ENCODE data around the gene SLC25A19.

The SLC25A19 gene

GRCh38 chr17:75325348-75325747 lies 36.1 kb upstream of the SLC25A19 start:
- no peak for TF ChIP-seq Cebpa-rat (IDR thresholded peaks at IDR 0.05)
- Histone ChIP-seq H3K4me1 (peaks cover 65 to 78% (median 73%) of the 10 kb centered on the region in 10 experiments), H4K20me1 (peaks cover 4 to 100% (median 71%) of the 10 kb centered on the region in 11 experiments; a peak in 21 of 22 replicates), H3K9me3 (replicated peaks in 1 of 11) (no peaks in the 10 kb centered on the region), H3K36me3 (peaks cover 63 to 91% (median 78%) of the 10 kb centered on the region in 11 experiments), H3K4me3 (peak overlapping the region in 8 of 10 experiments; percentile 6 to 39 (median 25); a peak in 9 of 20 replicates), H3K4me2 (peak overlapping the region; percentile 80 to 94 (median 85)), H3K9ac (peak overlapping the region; percentile 43 to 70 (median 64)), H3K27ac (peak overlapping the region; percentile 53 to 80 (median 76)), H3K27me3 (no peaks in the 10 kb centered on the region)

DNA sequence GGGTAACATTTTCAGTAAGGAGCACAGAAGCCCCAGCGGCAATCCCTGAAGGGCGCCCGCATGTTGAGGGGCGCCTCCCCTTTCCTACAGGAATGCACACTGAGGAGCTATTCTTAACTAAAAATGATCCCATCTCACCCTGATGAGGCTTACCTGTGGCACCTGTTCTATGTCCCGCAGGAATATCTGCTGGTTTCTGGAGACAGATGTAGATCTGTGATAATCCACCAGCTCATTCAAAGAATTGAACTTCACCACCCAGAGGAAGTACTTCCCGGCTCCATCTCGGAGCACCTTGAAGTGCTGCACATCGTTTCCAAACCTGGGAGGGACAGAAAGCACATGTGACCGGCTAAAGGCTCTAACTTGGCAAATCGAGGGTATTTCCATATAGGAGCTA lies 32.3 kb upstream of the SLC25A19 start:
- Histone ChIP-seq H3K9me3 (replicated peaks in 1 of 11) (no peaks in the 10 kb centered on the region), H4K20me1 (peaks cover 4 to 99% (median 57%) of the 10 kb centered on the region in 11 experiments; a peak in 20 of 22 replicates), H3K4me1 (peaks cover 35 to 77% (median 51%) of the 10 kb centered on the region in 10 experiments), H3K27ac (no peak overlapping the region), H3K4me3 (no peak overlapping the region), H3K36me3 (peaks cover 72 to 93% (median 88%) of the 10 kb centered on the region in 11 experiments), H3K9ac (no peak overlapping the region), H3K27me3 (no peaks in the 10 kb centered on the region), H3K4me2 (no peak overlapping the region)
- TF ChIP-seq Cebpa-rat (IDR thresholded peaks at IDR 0.05) = no peak

DNA sequence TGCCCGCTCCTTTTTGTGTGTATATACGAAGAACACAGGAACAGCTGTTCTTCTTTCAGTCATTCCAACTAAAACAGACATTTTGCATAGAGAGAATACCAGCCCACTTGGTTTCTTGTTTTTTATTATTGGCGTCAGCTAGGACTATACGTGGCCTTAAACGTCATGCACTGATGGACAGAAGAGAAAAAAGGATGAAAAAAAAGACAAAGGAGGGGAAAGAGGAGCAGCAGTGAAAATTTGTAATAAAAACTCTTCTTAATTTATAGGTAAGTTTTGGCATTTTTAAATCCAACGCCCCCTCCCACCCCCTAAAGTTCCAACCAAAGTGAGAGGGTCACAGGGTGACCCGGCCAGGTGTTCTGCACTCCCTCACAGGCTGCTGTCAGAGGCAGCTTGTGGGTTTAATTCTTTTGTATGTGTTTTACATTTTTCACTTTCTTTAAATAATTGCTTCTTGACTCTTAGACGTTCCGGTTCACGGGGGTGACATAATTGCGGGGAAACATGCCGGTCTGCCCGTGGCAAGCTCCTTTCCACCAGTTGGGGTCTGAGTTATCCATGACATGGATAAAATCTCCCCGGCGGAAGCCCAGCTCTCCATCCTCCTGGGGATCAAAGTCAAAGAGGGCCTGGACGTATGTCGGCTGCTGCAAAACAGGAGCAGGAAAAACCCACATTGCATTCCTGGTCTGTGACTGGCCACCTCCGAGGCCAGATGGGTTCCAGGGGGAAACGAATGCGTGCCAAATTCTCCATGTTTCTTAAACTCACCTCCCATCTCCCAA lies 30.9 kb upstream of the SLC25A19 start:
- Histone ChIP-seq H3K9ac (peak overlapping the region in 1 of 11 experiments; percentile 14; a peak in 1 of 22 replicates), H3K27me3 (no peaks in the 10 kb centered on the region), H3K36me3 (peaks cover 72 to 96% (median 84%) of the 10 kb centered on the region in 11 experiments), H3K9me3 (replicated peaks in 1 of 11) (no peaks in the 10 kb centered on the region), H3K4me1 (peaks cover 21 to 77% (median 44%) of the 10 kb centered on the region in 10 experiments), H4K20me1 (peaks cover 4 to 91% (median 43%) of the 10 kb centered on the region in 11 experiments; a peak in 19 of 22 replicates), H3K27ac (no peak overlapping the region; a peak in 1 of 22 replicates), H3K4me2 (0 out of 22 replicates have a peak overlapping the region, but pooled peaks of 1 of the 11 experiments have one; percentile 89), H3K4me3 (no peak overlapping the region)
- TF ChIP-seq Cebpa-rat (IDR thresholded peaks at IDR 0.05) = no peak

GRCh38 chr17:75318615-75319222 lies 29.5 kb upstream of the SLC25A19 start:
- Histone ChIP-seq H3K36me3 (peaks cover 59 to 96% (median 73%) of the 10 kb centered on the region in 11 experiments), H3K9me3 (replicated peaks in 1 of 11) (no peaks in the 10 kb centered on the region), H3K4me3 (no peak overlapping the region), H3K27ac (peak overlapping the region in 7 of 11 experiments; percentile 29 to 90 (median 55); a peak in 11 of 22 replicates), H3K27me3 (no peaks in the 10 kb centered on the region), H3K4me1 (peaks cover 7 to 77% (median 44%) of the 10 kb centered on the region in 10 experiments), H3K4me2 (peak overlapping the region in 5 of 11 experiments; percentile 12 to 96 (median 89); a peak in 8 of 22 replicates), H3K9ac (peak overlapping the region in 8 of 11 experiments; percentile 1 to 73 (median 36); a peak in 11 of 22 replicates), H4K20me1 (peaks cover 4 to 77% (median 39%) of the 10 kb centered on the region in 11 experiments; a peak in 16 of 22 replicates)
- TF ChIP-seq Cebpa-rat (IDR thresholded peaks at IDR 0.05) = no peak

DNA sequence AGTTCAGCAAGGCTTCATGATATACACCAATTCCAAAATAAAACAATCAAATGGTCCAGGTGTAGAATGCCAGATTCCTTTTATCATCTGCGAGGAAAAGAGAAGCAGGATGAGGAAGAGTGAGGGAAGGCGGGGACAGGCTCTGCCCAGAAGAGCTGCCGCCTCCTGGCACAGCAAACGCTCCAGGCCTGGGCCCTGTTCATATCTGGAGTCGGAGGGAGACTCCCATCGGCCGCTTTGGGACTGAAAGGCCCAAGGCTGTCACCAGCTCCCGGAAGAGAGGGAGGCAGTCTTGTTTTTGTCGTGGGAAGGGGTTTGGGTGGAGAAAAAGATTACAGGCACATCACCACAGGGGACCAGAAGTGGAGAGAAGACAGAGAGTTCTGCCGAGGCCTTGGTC lies 29.0 kb upstream of the SLC25A19 start:
- Histone ChIP-seq H3K4me2 (peak overlapping the region in 5 of 11 experiments; percentile 12 to 96 (median 89); a peak in 8 of 22 replicates), H3K27ac (peak overlapping the region in 7 of 11 experiments; percentile 29 to 90 (median 55); a peak in 11 of 22 replicates), H3K9ac (peak overlapping the region in 7 of 11 experiments; percentile 11 to 73 (median 45); a peak in 10 of 22 replicates), H3K36me3 (peaks cover 59 to 91% (median 68%) of the 10 kb centered on the region in 11 experiments), H3K4me1 (peaks cover 4 to 77% (median 44%) of the 10 kb centered on the region in 10 experiments), H3K4me3 (no peak overlapping the region), H3K9me3 (replicated peaks in 1 of 11) (no peaks in the 10 kb centered on the region), H4K20me1 (peaks cover 4 to 72% (median 35%) of the 10 kb centered on the region in 11 experiments; a peak in 16 of 22 replicates), H3K27me3 (no peaks in the 10 kb centered on the region)
- TF ChIP-seq Cebpa-rat (IDR thresholded peaks at IDR 0.05) = no peak

GRCh38 chr17:75317671-75318070 lies 28.4 kb upstream of the SLC25A19 start:
- Histone ChIP-seq H3K9ac (peak overlapping the region in 4 of 11 experiments; percentile 6 to 73 (median 42); a peak in 5 of 22 replicates), H3K27me3 (no peaks in the 10 kb centered on the region), H3K4me3 (no peak overlapping the region), H3K4me1 (peaks cover 7 to 77% (median 48%) of the 10 kb centered on the region in 10 experiments), H3K27ac (peak overlapping the region in 4 of 11 experiments; percentile 54 to 90 (median 74); a peak in 8 of 22 replicates), H3K9me3 (replicated peaks in 1 of 11) (no peaks in the 10 kb centered on the region), H4K20me1 (peaks cover 2 to 67% (median 30%) of the 10 kb centered on the region in 11 experiments; a peak in 15 of 22 replicates), H3K36me3 (peaks cover 55 to 86% (median 64%) of the 10 kb centered on the region in 11 experiments), H3K4me2 (peak overlapping the region in 4 of 11 experiments; percentile 24 to 96 (median 92); a peak in 8 of 22 replicates)
- no peak for TF ChIP-seq Cebpa-rat (IDR thresholded peaks at IDR 0.05)

DNA sequence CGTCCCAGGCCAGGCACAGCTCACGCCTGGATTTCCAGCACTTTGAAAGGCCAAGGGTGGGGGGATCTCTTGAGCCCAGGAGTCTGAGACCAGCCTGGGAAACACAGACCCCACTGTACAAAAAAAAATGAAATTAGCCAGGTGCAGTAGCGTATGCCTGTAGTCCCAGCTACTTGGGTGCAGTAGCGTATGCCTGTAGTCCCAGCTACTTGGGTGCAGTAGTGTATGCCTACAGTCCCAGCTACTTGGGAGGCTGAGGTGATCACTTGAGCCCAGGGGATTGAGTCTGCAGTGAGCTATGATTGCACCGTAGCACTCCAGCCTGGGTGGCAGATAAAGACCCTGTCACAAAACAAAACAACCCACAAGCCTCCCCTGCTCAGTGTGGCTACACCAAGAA lies 27.0 kb upstream of the SLC25A19 start:
- Histone ChIP-seq H3K27me3 (no peaks in the 10 kb centered on the region), H4K20me1 (peaks cover 0 to 53% (median 16%) of the 10 kb centered on the region in 11 experiments; a peak in 12 of 22 replicates), H3K36me3 (peaks cover 42 to 71% (median 50%) of the 10 kb centered on the region in 11 experiments), H3K4me2 (peak overlapping the region in 5 of 11 experiments; percentile 83 to 96 (median 89); a peak in 10 of 22 replicates), H3K27ac (peak overlapping the region in 7 of 11 experiments; percentile 17 to 93 (median 82); a peak in 10 of 22 replicates), H3K4me1 (peaks cover 21 to 85% (median 62%) of the 10 kb centered on the region in 10 experiments), H3K9ac (peak overlapping the region in 3 of 11 experiments; percentile 15 to 69 (median 48); a peak in 3 of 22 replicates), H3K4me3 (no peak overlapping the region), H3K9me3 (replicated peaks in 1 of 11) (no peaks in the 10 kb centered on the region)
- no peak for TF ChIP-seq Cebpa-rat (IDR thresholded peaks at IDR 0.05)

DNA sequence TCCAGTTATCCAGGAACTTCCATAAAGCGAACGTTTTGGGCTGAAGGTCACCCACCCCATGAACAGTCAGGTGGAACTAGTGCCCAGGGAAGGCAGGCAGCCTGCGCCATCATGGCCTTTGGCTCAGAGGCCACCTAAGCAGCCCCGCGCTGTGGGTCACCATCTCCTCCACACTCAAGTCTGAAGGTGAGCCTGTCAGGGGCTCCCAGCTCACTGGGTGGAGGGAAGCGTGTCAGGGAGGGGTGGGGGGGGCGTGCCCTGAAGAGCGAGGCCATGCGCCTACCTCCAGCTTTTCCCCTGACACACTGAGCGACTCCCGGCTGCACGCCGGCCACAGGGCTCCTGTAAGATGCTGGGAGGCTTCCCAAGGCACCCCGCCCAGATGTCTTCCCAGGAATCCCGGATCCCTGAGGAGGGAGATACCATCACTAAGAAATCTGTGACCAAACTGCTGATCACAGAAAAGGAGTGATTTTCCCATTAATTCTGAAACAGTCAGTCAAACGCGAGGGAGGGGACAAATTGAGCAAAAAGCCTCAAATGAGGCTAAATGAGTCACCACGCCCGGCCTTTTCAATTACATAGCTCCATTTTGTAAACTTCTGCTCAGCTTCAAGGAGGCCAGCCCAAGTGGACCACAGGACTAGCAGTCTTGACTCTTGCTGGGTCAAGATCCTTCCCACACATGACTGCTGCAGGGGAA lies 26.5 kb upstream of the SLC25A19 start:
- H3K9ac ChIP-seq = peak overlapping the region in 4 of 11 experiments; percentile 15 to 69 (median 58); a peak in 5 of 22 replicates
- peaks cover 22 to 91% (median 68%) of the 10 kb centered on the region in 10 experiments for H3K4me1 ChIP-seq
- no peak for TF ChIP-seq Cebpa-rat (IDR thresholded peaks at IDR 0.05)
- H3K27ac ChIP-seq = peak overlapping the region in 7 of 11 experiments; percentile 17 to 93 (median 82); a peak in 11 of 22 replicates
- H3K4me2 ChIP-seq = peak overlapping the region in 5 of 11 experiments; percentile 83 to 96 (median 89); a peak in 10 of 22 replicates
- H3K4me3 ChIP-seq = no peak overlapping the region
- H3K27me3 ChIP-seq = no peaks in the 10 kb centered on the region
- peaks cover 36 to 66% (median 45%) of the 10 kb centered on the region in 11 experiments for H3K36me3 ChIP-seq
- H4K20me1 ChIP-seq = peaks cover 0 to 47% (median 14%) of the 10 kb centered on the region in 11 experiments; a peak in 12 of 22 replicates
- H3K9me3 ChIP-seq (replicated peaks in 1 of 11) = no peaks in the 10 kb centered on the region

All from BLaER1 treated with 17β-estradiol and CSF1 and Interleukin-3, amounts not matched to agents 10 nM and 100 nM (cell line).